VCaP (cell line): ENCODE measurements around the gene ARID3B.
A peak's percentile ranks its signal among the peaks of the same experiment; 100 is the strongest.

Experiments
- H3K27ac ChIP-seq: fragments of 450-650 bp; 2 replicates; pipeline ENCODE4 v1.5.1; 2017
- TF ChIP-seq, protein P1 (sequence below): fragments of 450-650 bp; conservative IDR thresholded peaks from 2 replicates; pipeline ENCODE4 v1.5.1; 2017; ENCODE audit warnings: mild to moderate bottlenecking, moderate library complexity

The ARID3B gene

DNA sequence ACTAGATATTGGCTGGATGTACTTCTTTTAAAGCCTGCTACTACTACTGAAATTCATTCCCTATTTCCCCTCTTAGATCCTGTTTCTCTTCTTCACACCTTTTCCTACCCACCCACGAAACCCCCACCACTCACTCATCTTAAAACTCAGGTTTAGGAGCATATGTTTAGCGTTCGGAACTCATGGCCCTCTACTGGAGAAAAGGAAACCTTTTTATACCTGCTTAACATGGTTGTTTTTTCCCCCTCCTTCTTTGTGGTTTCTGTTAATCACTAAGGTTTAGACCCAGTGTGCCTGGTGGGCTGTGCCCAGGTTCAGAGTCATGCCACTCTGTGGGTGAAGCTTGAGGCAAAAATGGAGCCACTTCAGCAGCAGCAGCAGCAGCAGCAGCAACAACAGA lies 2.6 kb downstream of the ARID3B start:
- H3K27ac ChIP-seq: no peak overlapping the region
- TF ChIP-seq, protein P1, sequence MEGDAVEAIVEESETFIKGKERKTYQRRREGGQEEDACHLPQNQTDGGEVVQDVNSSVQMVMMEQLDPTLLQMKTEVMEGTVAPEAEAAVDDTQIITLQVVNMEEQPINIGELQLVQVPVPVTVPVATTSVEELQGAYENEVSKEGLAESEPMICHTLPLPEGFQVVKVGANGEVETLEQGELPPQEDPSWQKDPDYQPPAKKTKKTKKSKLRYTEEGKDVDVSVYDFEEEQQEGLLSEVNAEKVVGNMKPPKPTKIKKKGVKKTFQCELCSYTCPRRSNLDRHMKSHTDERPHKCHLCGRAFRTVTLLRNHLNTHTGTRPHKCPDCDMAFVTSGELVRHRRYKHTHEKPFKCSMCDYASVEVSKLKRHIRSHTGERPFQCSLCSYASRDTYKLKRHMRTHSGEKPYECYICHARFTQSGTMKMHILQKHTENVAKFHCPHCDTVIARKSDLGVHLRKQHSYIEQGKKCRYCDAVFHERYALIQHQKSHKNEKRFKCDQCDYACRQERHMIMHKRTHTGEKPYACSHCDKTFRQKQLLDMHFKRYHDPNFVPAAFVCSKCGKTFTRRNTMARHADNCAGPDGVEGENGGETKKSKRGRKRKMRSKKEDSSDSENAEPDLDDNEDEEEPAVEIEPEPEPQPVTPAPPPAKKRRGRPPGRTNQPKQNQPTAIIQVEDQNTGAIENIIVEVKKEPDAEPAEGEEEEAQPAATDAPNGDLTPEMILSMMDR: peak; percentile 73

DNA sequence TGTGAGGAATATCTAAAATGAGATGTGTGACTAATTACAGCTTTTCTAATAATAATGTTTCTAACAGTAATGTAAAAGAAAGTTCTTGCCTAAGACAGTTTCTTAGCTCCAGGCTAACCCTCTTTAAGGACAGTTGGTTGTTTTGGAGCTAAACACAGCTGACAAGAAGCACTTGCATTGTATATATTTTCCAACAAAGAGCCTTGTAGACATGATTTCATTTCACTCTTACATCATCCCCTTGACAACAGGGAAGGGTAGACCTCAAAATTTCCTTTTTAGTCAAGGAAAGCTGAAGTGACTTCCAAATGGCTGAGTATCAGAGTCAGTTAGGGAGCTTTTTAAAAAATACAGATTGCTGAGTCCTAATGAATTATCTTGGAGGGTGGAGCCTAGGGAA lies 4.1 kb downstream of the ARID3B start:
- peak overlapping the region; percentile 58; the same call in 1 of the 2 replicates for H3K27ac ChIP-seq
- TF ChIP-seq, protein P1: no peak

DNA sequence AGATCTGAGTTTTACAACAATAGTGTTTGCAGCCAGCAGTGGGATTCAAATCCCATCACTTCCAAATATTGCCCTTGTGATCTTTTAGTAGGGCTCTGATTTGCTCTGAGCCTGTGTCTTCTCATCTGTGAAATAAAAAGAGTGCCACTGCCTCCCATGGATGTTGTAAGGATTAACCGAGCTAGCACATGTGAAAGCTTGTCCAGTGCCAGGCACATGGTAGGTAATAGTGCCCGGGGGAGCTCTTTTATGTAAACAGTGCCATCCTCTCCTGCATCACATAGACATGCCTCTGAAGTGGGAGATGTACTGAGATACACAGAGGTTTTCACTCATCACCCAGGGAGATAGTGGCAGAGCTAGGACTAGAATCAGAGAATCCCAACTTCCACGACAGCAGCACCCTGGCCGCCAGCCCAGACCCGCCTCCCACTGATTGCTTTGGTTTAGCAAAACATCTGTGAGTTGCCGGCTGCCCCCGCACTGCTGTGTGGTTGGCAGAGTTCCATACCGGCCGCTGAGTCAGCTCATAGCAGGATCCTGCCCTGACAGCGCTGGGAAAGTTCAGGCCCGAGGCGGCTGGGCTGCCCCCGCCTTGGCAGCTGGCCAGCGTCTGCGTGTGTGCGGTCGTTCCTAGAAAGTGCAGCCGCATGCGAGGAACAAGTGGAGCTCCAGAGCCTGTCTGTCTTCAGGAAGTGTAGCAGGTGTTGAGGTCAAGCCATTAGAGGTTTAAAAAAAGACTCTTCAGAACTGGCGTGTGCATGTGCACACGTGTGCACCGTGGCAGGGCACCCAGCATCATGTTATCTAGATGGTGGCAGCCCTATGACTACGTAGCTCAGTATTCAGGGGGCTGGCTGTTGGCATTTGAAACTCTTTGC lies 5.0 kb downstream of the ARID3B start:
- peak overlapping the region; percentile 58 for H3K27ac ChIP-seq
- TF ChIP-seq, protein P1: peak; percentile 24; the same call in 1 of the 2 replicates

DNA sequence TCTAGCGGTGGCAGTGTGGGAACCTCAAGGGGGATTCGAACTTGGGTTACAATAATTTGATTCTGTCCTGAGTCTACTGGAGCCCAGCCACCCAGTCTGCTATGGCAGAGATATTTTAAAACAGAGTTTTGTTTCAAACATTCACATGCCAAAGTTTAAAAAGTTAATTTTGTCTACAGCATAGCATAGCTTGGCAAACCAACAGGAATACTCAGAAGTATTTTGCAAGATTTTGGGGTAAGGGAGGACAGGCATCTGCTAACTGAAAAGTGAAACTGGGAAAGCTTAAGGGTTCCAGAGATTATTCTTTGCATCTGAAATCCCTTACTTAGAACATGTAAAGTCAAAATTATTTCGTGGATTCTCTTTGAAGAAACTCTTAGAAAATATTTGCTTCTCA lies 6.6 kb downstream of the ARID3B start:
- TF ChIP-seq, protein P1: no peak
- no peak overlapping the region; the same call in 1 of the 2 replicates for H3K27ac ChIP-seq

DNA sequence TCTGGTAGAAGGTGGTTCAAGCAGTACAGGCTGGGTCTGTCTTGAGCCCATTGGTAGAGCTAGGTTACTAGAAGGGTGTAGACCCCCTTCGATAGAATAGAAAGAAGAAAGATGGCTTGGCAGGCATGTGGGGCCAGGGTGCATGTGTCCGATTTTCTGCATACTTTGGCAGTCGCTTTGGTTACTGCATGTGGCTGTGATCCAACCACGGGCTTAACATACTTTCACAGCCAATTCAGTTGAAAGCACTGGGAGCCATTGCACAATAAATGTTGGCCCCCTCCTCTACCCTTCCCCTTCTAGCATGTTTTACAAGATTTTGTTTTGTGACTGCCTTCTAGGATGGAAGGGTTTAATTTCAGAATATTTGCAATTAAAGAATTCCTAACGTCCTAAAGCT lies 7.2 kb downstream of the ARID3B start:
- H3K27ac ChIP-seq: peak overlapping the region; percentile 9; the same call in 1 of the 2 replicates
- TF ChIP-seq, protein P1: no peak

DNA sequence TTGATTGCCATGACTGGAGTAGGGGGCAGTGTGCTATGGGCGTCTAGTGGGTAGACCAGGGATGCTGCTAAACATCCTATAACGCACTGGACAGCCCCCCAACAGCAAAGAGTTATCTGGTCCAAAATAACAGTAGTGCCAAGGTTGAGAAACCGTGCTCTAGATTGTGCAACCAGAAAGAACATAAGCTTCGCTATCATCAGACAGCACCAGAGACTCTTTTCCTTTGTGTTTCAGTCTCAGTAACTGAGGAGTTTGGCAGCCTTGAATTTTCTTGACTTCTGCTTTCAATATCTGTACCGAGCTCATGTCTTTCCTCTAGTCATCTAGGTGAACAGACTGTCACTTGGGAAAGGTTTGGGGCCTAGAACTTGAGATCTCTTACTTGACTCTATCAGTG lies 8.8 kb downstream of the ARID3B start:
- TF ChIP-seq, protein P1: no peak
- no peak overlapping the region for H3K27ac ChIP-seq

DNA sequence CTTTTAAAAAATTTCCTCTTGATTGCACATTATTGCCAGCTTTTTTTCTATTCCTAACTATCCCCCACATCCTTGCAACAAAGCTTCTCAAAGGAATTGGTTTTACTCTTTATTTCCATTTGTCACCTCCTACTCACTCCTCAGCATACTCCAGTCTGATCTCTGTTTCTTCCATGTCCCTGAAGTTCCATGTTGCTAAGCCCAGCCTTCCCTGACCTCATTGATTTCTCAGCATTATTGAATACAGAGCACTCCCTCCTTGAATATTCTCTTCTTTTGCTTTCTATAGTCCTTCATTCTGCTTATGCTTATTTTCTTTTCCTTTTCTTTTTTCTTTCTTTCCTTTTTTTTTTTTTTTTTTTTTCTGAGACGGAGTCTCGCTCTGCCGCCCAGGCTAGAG lies 10.7 kb downstream of the ARID3B start:
- no peak overlapping the region for H3K27ac ChIP-seq
- TF ChIP-seq, protein P1: no peak
